GM18499 (cell line): ENCODE measurements around the gene MTHFD1L.

Experiments
- ATAC-seq: cut with Tn5 transposase; IDR thresholded peaks from one replicate; pipeline ENCODE4 v1.9.1; 2021; ENCODE audit warnings: moderate number of reproducible peaks; ENCODE audit not compliant: insufficient read depth, unreplicated experiment

The MTHFD1L gene

GRCh38 chr6:151009576-151009975 lies 144.1 kb downstream of the MTHFD1L start:
- ATAC-seq: no peak

GRCh38 chr6:151010071-151010470 lies 144.6 kb downstream of the MTHFD1L start:
- ATAC-seq: no peak

GRCh38 chr6:151012321-151013294 lies 147.1 kb downstream of the MTHFD1L start:
- no peak for ATAC-seq

- no peak for ATAC-seq
These were observed 149.1 kb downstream of the MTHFD1L start for GRCh38 chr6:151014404-151015100.

DNA sequence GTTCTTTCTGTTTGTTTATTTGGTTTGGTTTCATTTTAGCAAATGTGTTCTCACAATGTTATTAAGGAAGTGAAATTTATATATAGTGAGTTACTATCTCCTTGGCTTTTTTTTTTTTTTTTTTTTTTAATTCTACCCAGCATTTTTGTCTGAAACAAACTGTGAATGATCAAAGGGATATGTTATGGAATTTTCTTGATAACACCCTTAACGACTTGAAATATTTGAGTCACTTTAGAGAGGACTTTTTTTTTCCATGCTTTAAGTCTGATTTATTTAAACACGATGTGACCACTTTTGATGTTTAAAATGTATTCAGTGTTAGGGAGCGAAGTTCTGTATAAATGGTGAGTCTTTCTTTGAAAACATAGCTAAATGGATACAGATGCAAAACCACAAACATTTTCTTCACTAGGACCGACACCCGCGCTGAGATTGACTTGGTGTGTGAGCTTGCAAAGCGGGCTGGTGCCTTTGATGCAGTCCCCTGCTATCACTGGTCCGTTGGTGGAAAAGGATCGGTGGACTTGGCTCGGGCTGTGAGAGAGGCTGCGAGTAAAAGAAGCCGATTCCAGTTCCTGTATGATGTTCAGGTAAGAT lies 149.7 kb downstream of the MTHFD1L start:
- ATAC-seq: no peak

DNA sequence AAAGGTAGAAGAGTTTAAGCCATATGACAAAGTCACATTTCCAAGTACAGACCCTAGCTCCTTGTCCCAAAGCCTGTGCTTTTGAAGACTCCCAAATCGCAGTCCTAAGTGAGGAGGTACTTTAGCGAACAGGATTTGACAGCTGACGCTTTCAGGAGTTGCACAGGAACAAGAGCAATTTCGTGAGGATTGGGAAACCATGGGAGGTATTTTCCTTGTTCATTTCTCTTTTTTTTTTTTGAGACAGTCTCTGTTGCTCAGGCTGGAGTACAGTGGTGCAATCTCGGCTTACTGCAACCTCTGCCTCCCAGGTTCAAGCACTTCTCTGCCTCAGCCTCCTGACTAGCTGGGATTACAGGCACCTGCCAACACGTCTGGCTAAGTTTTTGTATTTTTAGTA lies 150.6 kb downstream of the MTHFD1L start:
- ATAC-seq: no peak

DNA sequence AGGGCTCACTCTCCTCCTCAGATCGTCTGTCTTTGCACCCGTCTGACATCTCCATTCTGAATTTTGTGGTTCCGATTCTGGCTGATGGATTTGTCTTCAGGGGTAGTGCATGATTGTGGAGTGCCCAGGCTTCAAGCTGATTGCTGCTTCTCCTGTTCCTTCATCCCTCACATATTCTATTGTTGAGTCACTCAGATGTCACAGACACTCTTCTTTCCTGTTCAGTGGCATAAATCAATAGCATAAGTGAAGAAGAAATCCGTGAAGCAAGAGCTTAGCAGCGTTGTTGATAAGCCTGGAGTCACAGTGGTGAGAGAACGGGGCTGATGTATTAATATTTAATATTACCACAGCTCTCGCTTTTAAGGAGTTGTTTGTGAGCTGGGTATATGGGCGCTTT lies 152.5 kb downstream of the MTHFD1L start:
- ATAC-seq: no peak

DNA sequence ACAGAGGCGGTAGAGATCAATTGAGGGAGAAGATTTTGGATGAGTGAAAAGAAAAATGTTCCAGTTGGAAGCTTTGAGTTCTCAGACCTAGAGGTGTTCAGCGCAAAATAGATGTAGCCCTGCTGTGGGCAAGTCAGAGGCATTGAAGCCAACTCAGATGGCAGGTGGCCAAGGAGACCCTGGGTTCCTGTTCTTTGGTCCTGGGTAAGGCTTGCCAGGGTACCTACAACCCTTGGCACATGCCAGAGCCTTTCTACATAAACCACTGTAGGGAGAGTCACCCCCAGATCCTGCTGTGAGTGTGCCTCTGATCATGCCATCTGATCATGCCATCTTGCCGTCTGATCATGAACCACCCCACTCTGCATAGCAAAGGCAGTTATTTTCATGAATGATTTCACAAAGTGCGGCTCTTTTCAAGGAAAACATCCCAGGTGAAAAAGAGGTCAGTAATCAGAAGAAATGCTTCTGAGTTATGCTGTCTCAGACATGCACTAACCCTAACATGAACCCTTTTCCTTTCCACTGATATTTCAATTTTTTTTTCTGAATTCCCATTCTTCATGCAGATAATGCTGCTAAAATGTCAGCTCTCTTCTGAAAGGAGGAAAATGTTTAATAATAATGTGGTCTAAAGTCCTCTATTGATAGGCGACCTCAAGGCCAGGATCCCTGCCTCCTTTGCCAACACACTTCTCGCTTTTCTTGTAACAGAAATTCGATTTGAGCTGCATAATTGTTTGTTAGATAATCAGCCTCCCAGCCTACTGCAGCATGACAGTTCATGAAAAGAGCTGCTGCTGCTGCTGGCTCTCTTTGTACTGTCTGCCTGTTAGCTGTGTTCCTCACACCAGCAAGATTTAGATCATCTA lies 153.6 kb downstream of the MTHFD1L start:
- no peak for ATAC-seq

GRCh38 chr6:151021896-151022295 lies 156.4 kb downstream of the MTHFD1L start:
- ATAC-seq: no peak

GRCh38 chr6:151022492-151022891 lies 157.0 kb downstream of the MTHFD1L start:
- ATAC-seq: no peak

DNA sequence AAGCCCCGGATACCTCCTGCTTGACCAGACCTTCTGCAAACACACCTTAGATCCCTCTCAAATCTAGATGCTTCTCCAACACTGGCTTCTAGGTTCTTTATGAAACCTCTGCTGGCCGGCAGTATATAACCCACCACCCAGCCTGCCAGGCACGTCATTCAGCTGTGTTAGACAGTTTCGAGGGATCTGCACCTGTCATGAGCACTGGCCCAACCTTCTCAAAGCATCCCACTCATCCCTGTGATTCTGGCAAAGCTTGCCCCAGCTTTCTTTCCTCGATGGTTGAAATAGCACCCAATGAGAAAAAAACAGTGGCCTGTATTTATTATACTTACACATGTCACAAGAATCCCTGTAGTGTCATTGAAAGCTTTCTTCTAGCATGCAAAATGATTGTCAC lies 157.8 kb downstream of the MTHFD1L start:
- ATAC-seq: no peak

GRCh38 chr6:151024597-151024996 lies 159.1 kb downstream of the MTHFD1L start:
- no peak for ATAC-seq

GRCh38 chr6:151025076-151025475 lies 159.6 kb downstream of the MTHFD1L start:
- ATAC-seq: no peak

GRCh38 chr6:151026041-151026663 lies 160.7 kb downstream of the MTHFD1L start:
- no peak for ATAC-seq

DNA sequence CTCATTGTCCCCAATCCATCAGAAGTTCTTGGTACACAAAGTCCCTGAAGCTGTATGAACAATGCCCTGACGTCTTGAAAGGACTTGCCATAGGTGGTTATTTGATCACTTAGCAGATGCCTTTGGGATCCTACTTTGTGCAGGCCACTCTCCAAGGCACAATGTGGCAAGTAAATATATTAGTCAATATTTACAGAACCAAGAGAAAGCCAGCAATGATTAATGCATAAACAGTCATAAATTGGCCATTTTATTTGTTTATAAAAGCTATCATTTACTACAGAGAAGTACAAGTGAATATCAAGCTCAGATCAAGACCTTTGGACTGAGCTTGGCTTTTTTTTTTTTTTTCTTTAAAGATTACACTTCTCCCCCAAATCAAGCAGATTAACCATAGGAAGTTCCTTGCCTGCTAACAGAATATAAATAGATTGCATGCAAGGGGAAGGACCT lies 161.8 kb downstream of the MTHFD1L start:
- no peak for ATAC-seq

GRCh38 chr6:151027936-151028838 lies 162.7 kb downstream of the MTHFD1L start:
- ATAC-seq: no peak

- no peak for ATAC-seq
These were observed 164.5 kb downstream of the MTHFD1L start for GRCh38 chr6:151029970-151030369.

- no peak for ATAC-seq
These were observed 166.5 kb downstream of the MTHFD1L start for GRCh38 chr6:151032034-151032433.
